HEK293 (cell line): Measurements from ENCODE around the gene KDM5A.

Experiments used
- KLF16 ChIP-seq: fragments of 450-650 bp; formaldehyde crosslinking; IDR thresholded peaks from 2 replicates; pipeline ENCODE4 v1.5.1; 2017; ENCODE audit warnings: missing biosample characterization, missing genetic modification characterization
- TF ChIP-seq, protein P1 (sequence below): fragments of 450-650 bp; formaldehyde crosslinking; IDR thresholded peaks from 2 replicates; pipeline ENCODE4 v1.5.1; 2016; ENCODE audit warnings: missing biosample characterization, missing genetic modification characterization

DNA sequence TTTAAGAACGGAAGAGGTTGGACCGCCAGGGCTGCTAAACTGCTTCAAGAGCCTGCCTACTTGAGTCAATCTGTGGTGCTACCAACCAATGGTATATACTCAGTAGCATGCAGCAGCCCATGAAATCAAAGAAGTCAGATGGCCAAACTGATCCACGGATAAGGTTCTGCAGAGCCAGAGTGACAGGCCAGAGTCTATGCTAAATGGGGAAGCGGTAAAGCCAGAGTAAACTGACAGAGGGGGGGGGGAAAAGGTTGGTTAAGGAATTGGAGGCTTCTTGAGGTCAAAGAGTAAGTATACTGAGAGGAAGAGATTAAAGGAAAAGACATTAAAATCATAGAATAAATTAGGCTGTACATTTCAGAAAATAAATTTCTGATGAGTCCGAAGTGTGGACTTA, 111.1 kb downstream of the KDM5A start:
- TF ChIP-seq, protein P1, sequence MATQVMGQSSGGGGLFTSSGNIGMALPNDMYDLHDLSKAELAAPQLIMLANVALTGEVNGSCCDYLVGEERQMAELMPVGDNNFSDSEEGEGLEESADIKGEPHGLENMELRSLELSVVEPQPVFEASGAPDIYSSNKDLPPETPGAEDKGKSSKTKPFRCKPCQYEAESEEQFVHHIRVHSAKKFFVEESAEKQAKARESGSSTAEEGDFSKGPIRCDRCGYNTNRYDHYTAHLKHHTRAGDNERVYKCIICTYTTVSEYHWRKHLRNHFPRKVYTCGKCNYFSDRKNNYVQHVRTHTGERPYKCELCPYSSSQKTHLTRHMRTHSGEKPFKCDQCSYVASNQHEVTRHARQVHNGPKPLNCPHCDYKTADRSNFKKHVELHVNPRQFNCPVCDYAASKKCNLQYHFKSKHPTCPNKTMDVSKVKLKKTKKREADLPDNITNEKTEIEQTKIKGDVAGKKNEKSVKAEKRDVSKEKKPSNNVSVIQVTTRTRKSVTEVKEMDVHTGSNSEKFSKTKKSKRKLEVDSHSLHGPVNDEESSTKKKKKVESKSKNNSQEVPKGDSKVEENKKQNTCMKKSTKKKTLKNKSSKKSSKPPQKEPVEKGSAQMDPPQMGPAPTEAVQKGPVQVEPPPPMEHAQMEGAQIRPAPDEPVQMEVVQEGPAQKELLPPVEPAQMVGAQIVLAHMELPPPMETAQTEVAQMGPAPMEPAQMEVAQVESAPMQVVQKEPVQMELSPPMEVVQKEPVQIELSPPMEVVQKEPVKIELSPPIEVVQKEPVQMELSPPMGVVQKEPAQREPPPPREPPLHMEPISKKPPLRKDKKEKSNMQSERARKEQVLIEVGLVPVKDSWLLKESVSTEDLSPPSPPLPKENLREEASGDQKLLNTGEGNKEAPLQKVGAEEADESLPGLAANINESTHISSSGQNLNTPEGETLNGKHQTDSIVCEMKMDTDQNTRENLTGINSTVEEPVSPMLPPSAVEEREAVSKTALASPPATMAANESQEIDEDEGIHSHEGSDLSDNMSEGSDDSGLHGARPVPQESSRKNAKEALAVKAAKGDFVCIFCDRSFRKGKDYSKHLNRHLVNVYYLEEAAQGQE: no peak
- TF ChIP-seq KLF16 (tag by site-specific recombination): no peak
